Measurements from ENCODE around the gene FGD5.

FGD5 gene

GRCh38 chr3:14818804-14819500 is at the start of gene FGD5:
Gene FGD5, plus strand, starts transcription at chr3:14818962. Its CDS starts 110 bp downstream, at chr3:14819072.
- DNase-seq, result no peak

- DNase-seq, result no peak
These were observed 49.0 kb upstream of the FGD5 start for GRCh38 chr3:14769544-14770325.

- DNase-seq, result no peak
These were observed 48.2 kb upstream of the FGD5 start for GRCh38 chr3:14770591-14770990.

- DNase-seq, result no peak
These were observed 46.9 kb upstream of the FGD5 start for GRCh38 chr3:14771593-14772497.

- DNase-seq, result no peak
These were observed 46.1 kb upstream of the FGD5 start for GRCh38 chr3:14772533-14773138.

- no peak for DNase-seq
These were observed 45.5 kb upstream of the FGD5 start for GRCh38 chr3:14773281-14773680.

- no peak for DNase-seq
These were observed 45.1 kb upstream of the FGD5 start for GRCh38 chr3:14773691-14774128.

GRCh38 chr3:14774431-14774830 is 44.3 kb upstream of the FGD5 start:
- no peak for DNase-seq

- no peak for DNase-seq
These were observed 43.8 kb upstream of the FGD5 start for GRCh38 chr3:14775011-14775410.

GRCh38 chr3:14775563-14775962 is 43.2 kb upstream of the FGD5 start:
- DNase-seq, result no peak

- DNase-seq, result no peak
These were observed 39.6 kb upstream of the FGD5 start for GRCh38 chr3:14779069-14779685.

- DNase-seq, result no peak
These were observed 37.7 kb upstream of the FGD5 start for GRCh38 chr3:14780927-14781507.

GRCh38 chr3:14783480-14784086 is 35.2 kb upstream of the FGD5 start:
- DNase-seq, result no peak

GRCh38 chr3:14784087-14784681 is 34.6 kb upstream of the FGD5 start:
- no peak for DNase-seq

GRCh38 chr3:14785207-14786155 is 33.3 kb upstream of the FGD5 start:
- no peak for DNase-seq

GRCh38 chr3:14786369-14786768 is 32.4 kb upstream of the FGD5 start:
- no peak for DNase-seq

- no peak for DNase-seq
These were observed 31.1 kb upstream of the FGD5 start for GRCh38 chr3:14787630-14788029.

- no peak for DNase-seq
These were observed 30.1 kb upstream of the FGD5 start for GRCh38 chr3:14788644-14789043.

GRCh38 chr3:14789221-14789620 is 29.5 kb upstream of the FGD5 start:
- no peak for DNase-seq

Data from DMS79 treated with DMSO at 0.1 percent for 48 hours (cell line).